H9 (cell line): ENCODE measurements around the gene SLC24A4. TPM values are rescaled to one million over a fixed set of nuclear protein-coding genes. Genes with fewer than 3 reads are reported as not detected.

ENCODE experiments used
- DNase-seq: peaks from one replicate; pipeline ENCODE4 v3.0.0-alpha.2; 2017
- H2AFZ ChIP-seq: one replicate; pipeline ENCODE4 v1.6.1; 2013; ENCODE audit warnings: mild to moderate bottlenecking, low read length, control low read depth, moderate library complexity
- H2AK5ac ChIP-seq: 2 replicates; pipeline ENCODE4 v1.6.1; 2013; ENCODE audit warnings: low read length, control low read depth, mixed read lengths; ENCODE audit not compliant: insufficient read length
- H2BK120ac ChIP-seq: one replicate; pipeline ENCODE4 v1.6.1; 2013; ENCODE audit warnings: low read depth, mild to moderate bottlenecking, low read length, control low read depth, inconsistent platforms; ENCODE audit not compliant: poor library complexity, severe bottlenecking
- H2BK12ac ChIP-seq: 2 replicates; pipeline ENCODE4 v1.6.1; 2013; ENCODE audit warnings: low read length, control low read depth, mixed read lengths, low read depth; ENCODE audit not compliant: insufficient read length
- H2BK15ac ChIP-seq: 2 replicates; pipeline ENCODE4 v1.6.1; 2013; ENCODE audit warnings: low read depth, low read length, control low read depth
- H2BK20ac ChIP-seq: one replicate; pipeline ENCODE4 v1.6.1; 2013; ENCODE audit warnings: low read depth, mild to moderate bottlenecking, low read length, control low read depth, inconsistent platforms; ENCODE audit not compliant: poor library complexity, severe bottlenecking
- H2BK5ac ChIP-seq: 2 replicates; pipeline ENCODE4 v1.6.1; 2013; ENCODE audit warnings: low read length, control low read depth, mixed read lengths; ENCODE audit not compliant: insufficient read length
- H3K14ac ChIP-seq: 2 replicates; pipeline ENCODE4 v1.6.1; 2013; ENCODE audit warnings: low read length, control low read depth; ENCODE audit not compliant: insufficient read depth
- H3K18ac ChIP-seq: 2 replicates; pipeline ENCODE4 v1.6.1; 2013; ENCODE audit warnings: low read depth, mild to moderate bottlenecking, mixed read lengths, low read length, control low read depth; ENCODE audit not compliant: insufficient read length
- H3K23ac ChIP-seq: 2 replicates; pipeline ENCODE4 v1.6.1; 2013; ENCODE audit warnings: low read length, control low read depth, mixed read lengths, low read depth; ENCODE audit not compliant: insufficient read length
- H3K23me2 ChIP-seq: 2 replicates; pipeline ENCODE4 v1.6.1; 2013; ENCODE audit warnings: low read depth, mild to moderate bottlenecking, mixed read lengths, low read length, control low read depth; ENCODE audit not compliant: insufficient read length, poor library complexity, severe bottlenecking
- H3K27ac ChIP-seq: 2 replicates; pipeline ENCODE4 v1.5.1; 2013; ENCODE audit warnings: low read length, control low read depth, mixed read lengths, low read depth; ENCODE audit not compliant: insufficient read length
- H3K27me3 ChIP-seq: 2 replicates; pipeline ENCODE4 v1.6.1; 2013; ENCODE audit warnings: low read length, control low read depth, inconsistent platforms; ENCODE audit not compliant: insufficient read depth
- H3K4ac ChIP-seq: 2 replicates; pipeline ENCODE4 v1.6.1; 2013; ENCODE audit warnings: low read depth, mild to moderate bottlenecking, control low read depth, inconsistent platforms, low read length, moderate library complexity
- H3K4me1 ChIP-seq: 2 replicates; pipeline ENCODE4 v1.6.1; 2013; ENCODE audit warnings: low read length, control low read depth, inconsistent platforms; ENCODE audit not compliant: insufficient read depth
- H3K4me2 ChIP-seq: 2 replicates; pipeline ENCODE4 v1.6.1; 2013; ENCODE audit warnings: low read length, control low read depth, mixed read lengths; ENCODE audit not compliant: insufficient read length, insufficient read depth
- H3K56ac ChIP-seq: 2 replicates; pipeline ENCODE4 v1.6.1; 2013; ENCODE audit warnings: low read depth, mild to moderate bottlenecking, mixed read lengths, low read length, control low read depth; ENCODE audit not compliant: insufficient read length
- H3K79me1 ChIP-seq: 2 replicates; pipeline ENCODE4 v1.6.1; 2013; ENCODE audit warnings: low read depth, mild to moderate bottlenecking, moderate library complexity, low read length, control low read depth, inconsistent platforms; ENCODE audit not compliant: insufficient read depth, poor library complexity, severe bottlenecking
- H3K79me2 ChIP-seq: 2 replicates; pipeline ENCODE4 v1.6.1; 2013; ENCODE audit warnings: low read length, control low read depth, inconsistent platforms; ENCODE audit not compliant: insufficient read depth
- H3K9ac ChIP-seq: 2 replicates; pipeline ENCODE4 v1.6.1; 2013; ENCODE audit warnings: low read length, control low read depth, mixed read lengths; ENCODE audit not compliant: insufficient read length; ENCODE audit errors: extremely low read depth
- H3K9me3 ChIP-seq: one replicate; pipeline ENCODE4 v1.6.1; 2013; ENCODE audit warnings: low read depth, low read length, inconsistent platforms; ENCODE audit not compliant: control insufficient read depth
- H3T11ph ChIP-seq: one replicate; pipeline ENCODE4 v1.6.1; 2013; ENCODE audit warnings: mild to moderate bottlenecking, low read length, control low read depth, inconsistent platforms
- H4K20me1 ChIP-seq: one replicate; pipeline ENCODE4 v1.6.1; 2013; ENCODE audit not compliant: control insufficient read depth, insufficient read length, insufficient read depth
- H4K5ac ChIP-seq: 2 replicates; pipeline ENCODE4 v1.6.1; 2013; ENCODE audit warnings: low read depth, mild to moderate bottlenecking, mixed read lengths, low read length, control low read depth; ENCODE audit not compliant: insufficient read length
- H4K8ac ChIP-seq: replicated peaks from 2 replicates; pipeline ENCODE4 v1.6.1; 2013; ENCODE audit warnings: low read length, control low read depth, mixed read lengths, low read depth; ENCODE audit not compliant: insufficient read length
- H4K91ac ChIP-seq: 2 replicates; pipeline ENCODE4 v1.6.1; 2013; ENCODE audit warnings: low read depth, mild to moderate bottlenecking, moderate library complexity, mixed read lengths, low read length, control low read depth; ENCODE audit not compliant: insufficient read length
- H3K27ac Mint-ChIP-seq, 3 experiments: 2 replicates in 2 of 3; 3 replicates in 1 of 3; pipeline ENCODE4 v1.8.0; 2020 to 2021; ENCODE audit warnings: mixed read lengths in 3 of 3, mild to moderate bottlenecking in 1 of 3, moderate library complexity in 1 of 3
- H3K27me3 Mint-ChIP-seq: 2 replicates; pipeline ENCODE4 v1.8.0; 2021; ENCODE audit warnings: low read depth, mild to moderate bottlenecking, moderate library complexity, mixed read lengths
- H3K36me3 Mint-ChIP-seq, 3 experiments: 2 replicates in 2 of 3; 3 replicates in 1 of 3; pipeline ENCODE4 v1.8.0; 2020 to 2021; ENCODE audit warnings: low read depth in 3 of 3, mixed read lengths in 3 of 3; ENCODE audit not compliant: insufficient read depth in 1 of 3
- H3K4me1 Mint-ChIP-seq, 2 experiments: 2 replicates each; pipeline ENCODE4 v1.8.0; 2020; ENCODE audit warnings: mixed read lengths in 2 of 2
- H3K4me3 Mint-ChIP-seq, 2 experiments: 2 replicates in 1 of 2; 3 replicates in 1 of 2; pipeline ENCODE4 v1.8.0; 2020 to 2021; ENCODE audit warnings: mild to moderate bottlenecking in 2 of 2, mixed read lengths in 2 of 2, moderate library complexity in 1 of 2
- H3K9me3 Mint-ChIP-seq, 2 experiments: 2 replicates in 1 of 2; 3 replicates in 1 of 2; pipeline ENCODE4 v1.8.0; 2020; ENCODE audit warnings: mild to moderate bottlenecking in 2 of 2, mixed read lengths in 2 of 2, moderate library complexity in 1 of 2
- CTCF ChIP-seq: fragments of 200-600 bp; sonication (generic); conservative IDR thresholded peaks from 3 replicates; pipeline ENCODE4 v1.8.0; 2021; ENCODE audit warnings: antibody characterized with exemption, mild to moderate bottlenecking
- WGBS: extraction: QIAGEN DNeasy Blood & Tissue Kit; methylation state at CpG from one replicate; pipeline ENCODE4 v1.1.7; 2013; ENCODE audit warnings: missing lambda C conversion rate, low lambda C conversion rate, mixed read lengths; ENCODE audit not compliant: insufficient read length; ENCODE audit errors: extremely low coverage; 5-methylcytosine and 5-hydroxymethylcytosine counted together
- total RNA-seq: library from RNA; stranded (reverse); gene quantifications from 2 replicates; pipeline ENCODE4 v1.2.1, GENCODE V29; 2021

SLC24A4 gene
- total RNA-seq, 1 experiment from 2014 or later, result 0.24 TPM

GRCh38 chr14:92351750-92352149 is 28.8 kb downstream of the SLC24A4 start:
- Mint-ChIP-seq H3K4me1 (no peaks in the 10 kb centered on the region), H3K36me3 (no peaks in the 10 kb centered on the region), H3K4me3 (no peak overlapping the region; a peak in 1 of 5 replicates), H3K27me3 (peaks cover 2% of the 10 kb centered on the region), H3K27ac (no peak overlapping the region), H3K9me3 (no peaks in the 10 kb centered on the region; a peak in 1 of 5 replicates)
- no CpG with 5 or more reads among the region's 1 CpG for WGBS
- Histone ChIP-seq H4K20me1 (peaks cover 2% of the 10 kb centered on the region), H2AFZ (no peak overlapping the region), H3K23me2 (no peaks in the 10 kb centered on the region), H3K79me2 (no peaks in the 10 kb centered on the region; the same call in 1 of the 2 replicates), H2BK15ac (no peak overlapping the region), H3K14ac (no peak overlapping the region), H3K56ac (no peak overlapping the region), H2BK5ac (no peak overlapping the region), H2BK20ac (no peak overlapping the region), H3K18ac (no peak overlapping the region), H2AK5ac (no peak overlapping the region), H4K8ac (no peak overlapping the region), H3T11ph (no peak overlapping the region), H3K9ac (no peak overlapping the region), H4K5ac (no peak overlapping the region), H3K4ac (no peak overlapping the region), H2BK12ac (no peak overlapping the region), H3K4me1 (no peaks in the 10 kb centered on the region), H3K4me2 (no peak overlapping the region), H3K23ac (no peak overlapping the region), H3K27me3 (no peaks in the 10 kb centered on the region), H3K79me1 (no peaks in the 10 kb centered on the region), H2BK120ac (no peak overlapping the region), H3K27ac (no peak overlapping the region), H4K91ac (no peak overlapping the region), H3K9me3 (no peaks in the 10 kb centered on the region)
- DNase-seq, result no peak
- no peak for TF ChIP-seq CTCF
